ENCODE data around the gene ATP8A2. TPM values are rescaled to one million over a fixed set of nuclear protein-coding genes. Genes with fewer than 3 reads are reported as not detected.

ATP8A2 gene
- polyA plus RNA-seq, 1 donor from 2014 or later, result 11.9 TPM

DNA sequence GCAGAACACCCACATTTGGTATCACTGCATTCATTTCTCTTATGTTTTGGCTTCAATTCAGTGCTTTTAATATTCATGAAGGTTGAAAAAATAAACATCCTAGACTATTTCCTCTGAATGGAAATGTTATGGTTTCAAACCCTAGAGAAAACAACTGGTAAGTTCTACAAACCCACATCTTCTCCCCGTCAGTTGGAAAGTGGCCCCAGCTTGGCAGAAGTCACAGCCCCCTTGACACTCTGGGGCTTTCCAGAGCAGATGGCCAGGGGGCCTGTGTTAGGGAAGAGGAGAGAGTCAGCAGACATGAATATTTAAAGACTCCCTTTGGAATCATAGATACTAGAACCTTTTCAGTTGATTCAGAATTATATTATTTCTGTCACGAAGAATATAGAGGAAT lies 556.2 kb downstream of the ATP8A2 start:
- no peaks in the 10 kb centered on the region for H3K9me3 ChIP-seq (ENCODE audit: low read length)
- H3K9ac ChIP-seq (ENCODE audit: low read length), result no peak overlapping the region
- no peaks in the 10 kb centered on the region for H3K9me2 ChIP-seq (ENCODE audit: insufficient read depth, low read length)
- H3K4me2 ChIP-seq (ENCODE audit: low read length), result no peak overlapping the region
- no peaks in the 10 kb centered on the region for H4K20me1 ChIP-seq (ENCODE audit: insufficient read depth)
- no peak overlapping the region for H3K27ac ChIP-seq (ENCODE audit: low read length)
- H3K4me3 ChIP-seq (ENCODE audit: low read length), result no peak overlapping the region
- no peaks in the 10 kb centered on the region for H3K27me3 ChIP-seq (ENCODE audit: insufficient read depth, low read depth, low read length)
- no peak for TF ChIP-seq MXI1 (conservative IDR thresholded peaks at IDR 0.05; ENCODE audit: poor library complexity, severe bottlenecking)
- TF ChIP-seq SMC3 (conservative IDR thresholded peaks at IDR 0.05; ENCODE audit: poor library complexity), result no peak
- TF ChIP-seq, protein P1, sequence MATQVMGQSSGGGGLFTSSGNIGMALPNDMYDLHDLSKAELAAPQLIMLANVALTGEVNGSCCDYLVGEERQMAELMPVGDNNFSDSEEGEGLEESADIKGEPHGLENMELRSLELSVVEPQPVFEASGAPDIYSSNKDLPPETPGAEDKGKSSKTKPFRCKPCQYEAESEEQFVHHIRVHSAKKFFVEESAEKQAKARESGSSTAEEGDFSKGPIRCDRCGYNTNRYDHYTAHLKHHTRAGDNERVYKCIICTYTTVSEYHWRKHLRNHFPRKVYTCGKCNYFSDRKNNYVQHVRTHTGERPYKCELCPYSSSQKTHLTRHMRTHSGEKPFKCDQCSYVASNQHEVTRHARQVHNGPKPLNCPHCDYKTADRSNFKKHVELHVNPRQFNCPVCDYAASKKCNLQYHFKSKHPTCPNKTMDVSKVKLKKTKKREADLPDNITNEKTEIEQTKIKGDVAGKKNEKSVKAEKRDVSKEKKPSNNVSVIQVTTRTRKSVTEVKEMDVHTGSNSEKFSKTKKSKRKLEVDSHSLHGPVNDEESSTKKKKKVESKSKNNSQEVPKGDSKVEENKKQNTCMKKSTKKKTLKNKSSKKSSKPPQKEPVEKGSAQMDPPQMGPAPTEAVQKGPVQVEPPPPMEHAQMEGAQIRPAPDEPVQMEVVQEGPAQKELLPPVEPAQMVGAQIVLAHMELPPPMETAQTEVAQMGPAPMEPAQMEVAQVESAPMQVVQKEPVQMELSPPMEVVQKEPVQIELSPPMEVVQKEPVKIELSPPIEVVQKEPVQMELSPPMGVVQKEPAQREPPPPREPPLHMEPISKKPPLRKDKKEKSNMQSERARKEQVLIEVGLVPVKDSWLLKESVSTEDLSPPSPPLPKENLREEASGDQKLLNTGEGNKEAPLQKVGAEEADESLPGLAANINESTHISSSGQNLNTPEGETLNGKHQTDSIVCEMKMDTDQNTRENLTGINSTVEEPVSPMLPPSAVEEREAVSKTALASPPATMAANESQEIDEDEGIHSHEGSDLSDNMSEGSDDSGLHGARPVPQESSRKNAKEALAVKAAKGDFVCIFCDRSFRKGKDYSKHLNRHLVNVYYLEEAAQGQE (IDR thresholded peaks at IDR 0.05; ENCODE audit: borderline replicate concordance), result no peak
- TF ChIP-seq, protein P2, sequence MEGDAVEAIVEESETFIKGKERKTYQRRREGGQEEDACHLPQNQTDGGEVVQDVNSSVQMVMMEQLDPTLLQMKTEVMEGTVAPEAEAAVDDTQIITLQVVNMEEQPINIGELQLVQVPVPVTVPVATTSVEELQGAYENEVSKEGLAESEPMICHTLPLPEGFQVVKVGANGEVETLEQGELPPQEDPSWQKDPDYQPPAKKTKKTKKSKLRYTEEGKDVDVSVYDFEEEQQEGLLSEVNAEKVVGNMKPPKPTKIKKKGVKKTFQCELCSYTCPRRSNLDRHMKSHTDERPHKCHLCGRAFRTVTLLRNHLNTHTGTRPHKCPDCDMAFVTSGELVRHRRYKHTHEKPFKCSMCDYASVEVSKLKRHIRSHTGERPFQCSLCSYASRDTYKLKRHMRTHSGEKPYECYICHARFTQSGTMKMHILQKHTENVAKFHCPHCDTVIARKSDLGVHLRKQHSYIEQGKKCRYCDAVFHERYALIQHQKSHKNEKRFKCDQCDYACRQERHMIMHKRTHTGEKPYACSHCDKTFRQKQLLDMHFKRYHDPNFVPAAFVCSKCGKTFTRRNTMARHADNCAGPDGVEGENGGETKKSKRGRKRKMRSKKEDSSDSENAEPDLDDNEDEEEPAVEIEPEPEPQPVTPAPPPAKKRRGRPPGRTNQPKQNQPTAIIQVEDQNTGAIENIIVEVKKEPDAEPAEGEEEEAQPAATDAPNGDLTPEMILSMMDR (IDR thresholded peaks at IDR 0.05; ENCODE audit: poor library complexity, severe bottlenecking), result no peak
- H3K79me2 ChIP-seq (replicated peaks; ENCODE audit: insufficient read depth, low read length), result no peaks in the 10 kb centered on the region
- no peaks in the 10 kb centered on the region for H3F3A ChIP-seq (ENCODE audit: insufficient read depth, low read length, poor library complexity, severe bottlenecking)
- no peaks in the 10 kb centered on the region for H3K36me3 ChIP-seq (ENCODE audit: insufficient read depth, low read length)
- no peak overlapping the region for H2AFZ ChIP-seq (ENCODE audit: low read depth, low read length)

DNA sequence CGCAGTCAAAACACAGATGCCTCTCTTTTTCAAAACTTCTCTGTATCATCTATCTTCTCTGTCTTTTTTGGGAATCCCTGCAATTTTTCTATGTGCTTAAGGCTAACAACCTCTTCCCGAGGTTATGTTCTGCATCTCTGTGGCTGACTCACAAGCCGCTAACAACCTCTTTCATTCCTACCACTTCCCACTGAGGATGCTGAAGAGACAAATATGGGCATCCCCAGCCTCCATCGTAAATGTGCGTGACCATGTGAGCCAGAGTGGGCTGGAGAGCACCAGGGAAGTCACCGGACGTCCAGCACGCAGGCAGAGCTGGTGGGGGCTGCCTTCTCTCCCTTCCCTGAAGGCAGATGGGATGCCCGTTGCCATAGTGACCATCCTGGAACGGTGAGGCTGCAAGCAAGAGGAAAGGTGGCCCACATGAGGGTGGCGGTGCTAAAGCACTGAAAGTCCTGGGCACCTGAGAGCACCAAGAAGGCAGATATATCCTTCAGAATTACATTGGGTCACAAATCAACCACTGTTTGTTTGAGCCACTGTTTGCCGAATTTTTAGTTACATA lies 557.2 kb downstream of the ATP8A2 start:
- H3K36me3 ChIP-seq (ENCODE audit: insufficient read depth, low read length), result no peaks in the 10 kb centered on the region
- no peaks in the 10 kb centered on the region for H4K20me1 ChIP-seq (ENCODE audit: insufficient read depth)
- no peak overlapping the region for H3K4me2 ChIP-seq (ENCODE audit: low read length)
- H3K9me2 ChIP-seq (ENCODE audit: insufficient read depth, low read length), result no peaks in the 10 kb centered on the region
- no peak overlapping the region for H3K4me3 ChIP-seq (ENCODE audit: low read length)
- H3K9ac ChIP-seq (ENCODE audit: low read length), result no peak overlapping the region
- H3K9me3 ChIP-seq (ENCODE audit: low read length), result no peaks in the 10 kb centered on the region
- no peaks in the 10 kb centered on the region for H3K27me3 ChIP-seq (ENCODE audit: insufficient read depth, low read depth, low read length)
- H2AFZ ChIP-seq (ENCODE audit: low read depth, low read length), result no peak overlapping the region
- no peaks in the 10 kb centered on the region for H3F3A ChIP-seq (ENCODE audit: insufficient read depth, low read length, poor library complexity, severe bottlenecking)
- no peak overlapping the region for H3K27ac ChIP-seq (ENCODE audit: low read length)
- no peaks in the 10 kb centered on the region for H3K79me2 ChIP-seq (replicated peaks; ENCODE audit: insufficient read depth, low read length)
- TF ChIP-seq RAD21 (conservative IDR thresholded peaks at IDR 0.05) (no peak), MXI1 (conservative IDR thresholded peaks at IDR 0.05; ENCODE audit: poor library complexity, severe bottlenecking) (no peak), SMC3 (conservative IDR thresholded peaks at IDR 0.05; ENCODE audit: poor library complexity) (no peak), TAF1 (IDR thresholded peaks at IDR 0.05; ENCODE audit: low read depth) (no peak), EZH2 (IDR thresholded peaks at IDR 0.05; ENCODE audit: borderline replicate concordance, insufficient read depth, low read length, poor library complexity, severe bottlenecking) (no peak), EP300 (conservative IDR thresholded peaks at IDR 0.05; ENCODE audit: poor library complexity, severe bottlenecking) (no peak), POLR2AphosphoS5 (IDR thresholded peaks at IDR 0.05) (no peak)
- TF ChIP-seq, protein P1 (IDR thresholded peaks at IDR 0.05; ENCODE audit: borderline replicate concordance), result no peak
- TF ChIP-seq, protein P2 (IDR thresholded peaks at IDR 0.05; ENCODE audit: poor library complexity, severe bottlenecking), result no peak
